ENCODE results near the gene ARHGAP22.

ARHGAP22 gene

DNA sequence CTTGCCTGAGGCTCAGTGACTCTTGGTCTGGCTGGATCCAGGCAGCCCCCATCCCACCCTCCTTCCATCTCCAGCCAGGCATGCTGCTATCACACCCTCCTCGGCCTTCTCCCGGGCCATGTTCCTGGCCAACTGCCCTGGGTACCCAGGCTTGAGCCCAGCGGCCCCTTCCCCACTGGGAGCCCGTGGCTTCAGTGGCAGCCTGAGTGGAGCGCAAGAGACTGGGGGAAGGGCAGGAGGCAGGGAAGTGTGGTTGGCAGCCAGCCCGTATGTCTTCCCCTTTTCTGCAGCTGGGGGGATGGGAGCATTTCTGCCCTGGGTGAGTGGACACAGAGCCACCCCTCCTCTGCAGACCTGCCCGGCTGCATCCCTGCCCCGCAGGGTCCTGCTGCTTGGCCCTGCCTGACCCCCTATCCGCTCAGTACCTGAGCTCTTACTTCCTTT lies 148.5 kb downstream of the ARHGAP22 start:
- H3K4me1 ChIP-seq (ENCODE audit: control insufficient read depth, insufficient read depth, low read length), result no peaks in the 10 kb centered on the region
- peaks cover 69% of the 10 kb centered on the region for H3K36me3 ChIP-seq (ENCODE audit: insufficient read depth, low read length)
- no peak overlapping the region for H3K9ac ChIP-seq (ENCODE audit: low read depth, low read length)
- H3K27me3 ChIP-seq (ENCODE audit: control insufficient read depth, insufficient read depth, low read length), result no peaks in the 10 kb centered on the region
- no peaks in the 10 kb centered on the region for H3K9me3 ChIP-seq (replicated peaks; ENCODE audit: low read length)
- H3K4me2 ChIP-seq (ENCODE audit: low read length), result no peak overlapping the region
- H3K4me3 ChIP-seq (ENCODE audit: low read length), result no peak overlapping the region

DNA sequence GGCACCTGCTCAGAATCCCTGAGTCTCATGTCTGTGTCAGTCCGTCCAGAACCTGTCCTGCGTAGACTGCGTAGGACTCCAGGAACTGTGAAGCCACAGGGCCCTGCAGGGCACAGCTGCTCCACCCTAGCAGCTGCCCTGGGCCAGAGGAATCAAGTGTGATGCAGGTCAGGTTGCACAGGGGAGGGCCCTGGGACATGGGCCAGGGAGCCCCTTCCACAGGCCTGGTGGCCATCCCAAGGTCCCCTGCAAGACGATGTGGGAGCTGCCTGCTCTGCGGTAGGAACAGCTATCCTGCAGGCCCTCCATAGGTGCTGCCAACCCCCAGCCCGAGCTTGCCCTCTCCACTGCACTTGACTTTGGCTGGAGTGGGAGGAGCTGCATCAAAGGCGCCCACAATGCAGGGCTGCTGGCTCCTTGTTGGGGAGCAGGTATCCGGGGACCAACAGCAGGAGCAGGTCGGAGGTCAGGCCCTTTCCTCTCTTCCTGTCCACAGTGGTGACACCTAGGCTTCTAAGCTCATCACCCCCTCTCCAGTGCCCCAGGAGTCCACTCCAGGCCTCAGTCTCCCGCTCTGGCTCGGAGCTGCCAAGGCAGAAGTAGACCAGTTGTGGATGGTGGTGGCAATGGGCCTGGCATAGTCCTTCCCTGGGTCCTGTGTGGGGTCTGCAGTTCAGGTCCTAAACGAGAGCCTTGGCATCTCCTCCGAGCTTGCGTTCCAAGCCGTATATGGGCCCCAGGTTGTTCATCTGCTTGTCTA lies 149.3 kb downstream of the ARHGAP22 start:
- Histone ChIP-seq H3K9me3 (replicated peaks; ENCODE audit: low read length) (no peaks in the 10 kb centered on the region), H3K4me2 (ENCODE audit: low read length) (no peak overlapping the region), H3K4me3 (ENCODE audit: low read length) (no peak overlapping the region), H3K36me3 (ENCODE audit: insufficient read depth, low read length) (peaks cover 74% of the 10 kb centered on the region), H3K9ac (ENCODE audit: low read depth, low read length) (no peak overlapping the region), H3K4me1 (ENCODE audit: control insufficient read depth, insufficient read depth, low read length) (peaks cover under 1% of the 10 kb centered on the region), H3K27me3 (ENCODE audit: control insufficient read depth, insufficient read depth, low read length) (no peaks in the 10 kb centered on the region)

DNA sequence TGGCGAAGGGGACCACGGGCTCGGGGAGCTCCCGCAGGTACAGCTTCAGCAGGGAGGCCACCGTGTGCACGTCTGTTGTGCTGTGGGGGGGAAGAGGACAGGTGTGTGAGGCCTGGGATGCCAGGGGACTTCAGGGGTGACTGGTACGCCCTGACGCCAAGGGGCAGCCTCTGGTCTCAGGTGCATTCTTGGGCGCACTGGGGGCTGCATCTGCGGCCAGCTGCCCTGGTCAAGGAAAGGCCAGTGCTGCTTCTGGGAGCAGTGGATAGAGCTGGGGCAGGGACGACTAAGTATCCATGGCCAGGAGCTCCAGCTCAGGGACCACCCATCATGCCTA lies 149.8 kb downstream of the ARHGAP22 start:
- Histone ChIP-seq H3K27me3 (ENCODE audit: control insufficient read depth, insufficient read depth, low read length) (no peaks in the 10 kb centered on the region), H3K9ac (ENCODE audit: low read depth, low read length) (no peak overlapping the region), H3K36me3 (ENCODE audit: insufficient read depth, low read length) (peaks cover 76% of the 10 kb centered on the region), H3K4me2 (ENCODE audit: low read length) (no peak overlapping the region), H3K4me3 (ENCODE audit: low read length) (no peak overlapping the region), H3K9me3 (replicated peaks; ENCODE audit: low read length) (no peaks in the 10 kb centered on the region), H3K4me1 (ENCODE audit: control insufficient read depth, insufficient read depth, low read length) (peaks cover 6% of the 10 kb centered on the region)

DNA sequence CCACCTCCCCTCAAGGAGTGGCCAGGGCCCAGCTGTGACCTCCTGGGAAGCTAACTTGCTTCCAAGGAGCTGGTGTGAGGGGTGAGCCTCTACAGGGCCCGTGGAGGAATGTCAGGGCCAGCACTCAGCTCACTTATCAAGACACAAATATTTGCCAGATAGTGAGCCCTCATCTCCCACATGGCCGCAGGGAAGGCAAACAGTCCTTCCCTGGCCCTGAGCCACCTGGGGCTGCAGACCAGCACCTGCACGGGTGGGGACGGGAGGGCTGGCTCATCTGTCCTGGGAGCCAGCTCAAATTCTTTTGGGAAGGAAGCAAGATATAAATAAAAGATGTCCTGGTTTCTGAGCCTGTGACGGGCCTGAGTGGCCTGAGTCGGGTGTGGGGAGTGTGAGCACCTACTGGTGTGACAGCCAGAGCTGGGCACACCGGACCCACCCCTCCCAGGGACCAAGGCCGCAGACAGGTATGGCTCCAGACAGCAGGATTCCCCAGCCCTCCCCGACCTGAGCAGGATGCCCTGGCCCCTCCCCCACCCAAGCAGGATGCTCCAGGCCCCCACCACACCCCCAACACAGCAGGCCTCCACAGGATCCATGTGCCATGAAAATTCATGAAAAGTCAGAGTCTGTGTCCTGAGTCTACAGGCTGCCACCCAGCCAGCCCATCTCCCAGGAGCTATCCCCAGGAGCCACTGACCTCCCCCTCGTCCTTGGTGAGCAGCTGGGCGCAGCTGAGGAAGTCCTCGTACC lies 150.4 kb downstream of the ARHGAP22 start:
- no peaks in the 10 kb centered on the region for H3K27me3 ChIP-seq (ENCODE audit: control insufficient read depth, insufficient read depth, low read length)
- H3K4me2 ChIP-seq (ENCODE audit: low read length), result no peak overlapping the region
- no peaks in the 10 kb centered on the region for H3K9me3 ChIP-seq (replicated peaks; ENCODE audit: low read length)
- no peak overlapping the region for H3K9ac ChIP-seq (ENCODE audit: low read depth, low read length)
- H3K36me3 ChIP-seq (ENCODE audit: insufficient read depth, low read length), result peaks cover 76% of the 10 kb centered on the region
- no peak overlapping the region for H3K4me3 ChIP-seq (ENCODE audit: low read length)
- H3K4me1 ChIP-seq (ENCODE audit: control insufficient read depth, insufficient read depth, low read length), result peaks cover 11% of the 10 kb centered on the region

DNA sequence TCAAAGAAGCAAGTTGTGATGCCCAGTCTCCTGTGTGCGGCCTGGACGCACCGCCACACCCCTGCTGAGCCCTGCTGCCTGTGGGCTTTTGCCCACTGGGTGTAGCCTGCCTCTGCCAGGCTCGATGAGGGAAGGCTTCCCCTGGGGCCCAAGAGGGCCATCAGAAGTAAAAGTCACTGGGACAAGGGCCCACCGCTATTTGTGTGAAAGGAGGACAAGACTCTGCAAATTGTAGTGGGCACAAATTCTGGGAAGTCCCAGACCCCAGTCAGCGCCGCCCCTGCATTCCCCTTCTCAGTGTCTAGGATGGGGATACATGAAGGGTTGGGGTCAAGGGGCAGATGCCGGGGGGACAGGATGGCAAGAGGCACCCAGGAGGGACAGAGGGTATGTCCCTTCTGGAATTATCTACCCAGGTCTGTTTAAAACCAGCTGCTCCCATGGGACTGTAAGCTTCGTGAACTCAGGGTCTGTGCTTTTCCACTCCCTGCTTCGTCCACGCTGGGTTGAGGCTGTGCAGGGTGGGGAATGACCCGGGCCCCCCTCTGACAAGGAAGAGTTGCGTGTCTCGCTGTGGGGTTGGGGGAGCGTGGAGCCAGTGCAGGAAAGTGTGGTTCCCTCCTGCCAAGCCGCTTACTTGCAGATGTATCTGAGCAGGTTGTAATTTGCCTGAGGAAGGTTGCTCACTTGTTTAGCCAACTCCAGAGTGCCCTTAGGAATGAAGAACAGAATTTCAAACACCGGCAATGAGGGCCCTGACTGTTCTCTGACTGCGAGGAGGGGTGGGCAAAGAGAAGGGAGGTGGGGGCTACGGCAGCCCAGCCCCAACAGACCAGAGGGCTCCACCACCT lies 151.2 kb downstream of the ARHGAP22 start:
- Histone ChIP-seq H3K9ac (ENCODE audit: low read depth, low read length) (no peak overlapping the region), H3K4me3 (ENCODE audit: low read length) (no peak overlapping the region), H3K36me3 (ENCODE audit: insufficient read depth, low read length) (peaks cover 75% of the 10 kb centered on the region)

DNA sequence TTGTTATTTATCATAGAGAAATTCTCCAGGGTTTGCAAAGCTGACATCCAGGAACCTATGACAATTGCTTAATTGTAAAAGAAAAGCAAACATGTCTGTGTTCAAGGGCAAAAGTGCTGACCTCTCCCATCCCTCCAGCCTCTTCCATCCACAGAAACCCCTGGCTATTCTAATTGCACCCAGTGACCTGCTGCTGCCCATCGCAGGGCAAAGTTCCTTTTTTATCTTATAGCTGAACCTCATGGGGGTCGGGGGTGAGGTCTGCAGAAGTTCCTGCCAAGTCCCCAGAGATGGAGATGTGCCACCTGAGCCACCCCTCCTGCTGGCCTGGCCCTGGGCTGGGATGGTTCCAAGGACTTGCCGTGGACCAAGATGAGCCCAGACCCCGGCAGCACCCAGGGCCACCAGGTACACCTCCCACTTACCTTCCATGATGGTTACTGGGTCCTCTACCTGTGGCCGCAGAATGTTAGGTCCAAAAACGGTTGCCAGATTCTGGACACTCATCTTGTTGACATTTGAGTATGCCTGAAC lies 151.9 kb downstream of the ARHGAP22 start:
- Histone ChIP-seq H3K9me3 (replicated peaks; ENCODE audit: low read length) (no peaks in the 10 kb centered on the region), H3K9ac (ENCODE audit: low read depth, low read length) (no peak overlapping the region), H3K4me3 (ENCODE audit: low read length) (no peak overlapping the region), H3K4me2 (ENCODE audit: low read length) (no peak overlapping the region), H3K27me3 (ENCODE audit: control insufficient read depth, insufficient read depth, low read length) (no peaks in the 10 kb centered on the region), H3K4me1 (ENCODE audit: control insufficient read depth, insufficient read depth, low read length) (peaks cover 23% of the 10 kb centered on the region), H3K36me3 (ENCODE audit: insufficient read depth, low read length) (peaks cover 75% of the 10 kb centered on the region)

More for the DNA sequence above, 151.2 kb downstream of the ARHGAP22 start:
- H3K4me2 ChIP-seq (ENCODE audit: low read length), result no peak overlapping the region
- H3K27me3 ChIP-seq (ENCODE audit: control insufficient read depth, insufficient read depth, low read length), result no peaks in the 10 kb centered on the region
- no peaks in the 10 kb centered on the region for H3K9me3 ChIP-seq (replicated peaks; ENCODE audit: low read length)
- H3K4me1 ChIP-seq (ENCODE audit: control insufficient read depth, insufficient read depth, low read length), result peaks cover 19% of the 10 kb centered on the region

DNA sequence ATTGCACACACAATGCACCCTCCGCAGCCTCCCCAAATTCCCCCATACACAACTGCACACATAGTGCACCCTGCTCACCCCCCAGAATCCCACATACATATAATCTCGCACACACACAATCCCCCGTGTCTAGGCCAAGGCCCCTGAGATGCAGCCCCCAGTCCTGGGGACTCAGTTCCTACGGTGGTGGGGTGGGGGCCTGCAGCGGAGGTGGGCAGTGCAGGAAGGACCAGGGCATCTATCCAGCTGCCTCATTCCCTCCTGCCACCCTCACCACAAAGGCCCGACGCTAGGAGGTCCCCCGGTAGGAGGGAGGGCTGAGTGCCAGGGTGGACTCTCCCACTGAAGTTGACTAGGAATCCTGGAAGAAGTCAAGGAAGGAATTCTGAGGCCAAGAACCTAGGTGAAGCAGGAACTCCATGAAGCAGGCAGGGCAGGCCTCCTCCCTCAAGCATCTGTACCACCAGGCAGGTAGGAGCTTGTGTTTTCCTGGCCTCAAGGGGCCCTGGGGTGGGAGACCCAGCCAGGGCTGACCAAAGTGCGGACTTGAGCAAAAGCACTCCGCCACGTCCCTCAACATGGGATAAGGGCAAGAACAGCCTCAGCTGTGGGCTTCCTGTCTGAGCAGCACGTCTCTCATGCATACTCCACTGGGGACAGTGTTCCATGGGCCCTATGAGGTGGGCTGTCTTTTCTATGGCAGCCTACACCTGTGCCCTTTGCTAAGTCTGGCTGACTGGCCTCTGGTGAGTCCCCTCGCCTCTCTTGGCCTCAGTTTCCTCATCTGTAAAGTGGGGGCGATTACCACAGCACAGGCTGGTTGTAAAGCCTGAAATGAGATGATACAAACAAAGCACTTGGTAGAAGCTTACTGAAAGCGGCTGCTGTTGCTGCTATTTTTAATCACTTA lies 152.6 kb downstream of the ARHGAP22 start:
- Histone ChIP-seq H3K27me3 (ENCODE audit: control insufficient read depth, insufficient read depth, low read length) (no peaks in the 10 kb centered on the region), H3K36me3 (ENCODE audit: insufficient read depth, low read length) (peaks cover 81% of the 10 kb centered on the region)

DNA sequence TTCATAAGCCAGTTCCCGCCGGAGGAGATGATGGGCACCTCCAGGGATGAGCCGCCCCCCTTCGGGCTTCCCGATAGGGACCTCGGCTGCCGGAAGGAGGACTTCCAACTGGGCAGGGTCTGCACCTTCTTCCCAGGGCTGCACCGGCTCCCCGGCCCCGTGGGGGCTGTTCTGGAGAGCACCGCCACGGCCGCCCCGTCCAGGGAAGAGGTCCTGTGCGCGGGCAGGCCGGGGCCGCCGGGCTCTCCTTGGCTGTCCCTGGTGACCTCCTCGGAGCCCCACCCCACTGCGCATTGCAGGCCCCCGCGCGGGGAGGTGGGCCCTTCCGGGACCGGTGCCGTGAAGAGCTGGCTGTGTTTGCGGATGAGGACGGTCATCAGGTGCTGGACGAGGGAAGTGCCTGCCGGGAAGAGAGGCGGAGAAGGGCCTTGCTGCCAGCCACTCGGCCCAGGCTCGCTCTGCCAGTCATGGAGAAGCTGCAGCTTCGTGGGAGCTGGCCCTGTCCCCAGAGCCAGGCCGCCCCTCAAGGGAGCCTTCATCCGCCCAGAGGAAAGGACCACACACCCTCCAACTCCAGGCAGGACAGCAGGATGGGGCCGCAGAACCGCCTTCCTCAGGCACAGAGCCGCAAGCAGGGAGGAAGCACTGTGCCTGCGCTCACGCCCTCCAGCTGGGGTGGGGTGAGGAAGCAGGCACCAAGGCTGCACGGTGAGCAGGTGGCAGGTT lies 154.0 kb downstream of the ARHGAP22 start:
- H3K4me1 ChIP-seq (ENCODE audit: control insufficient read depth, insufficient read depth, low read length), result peaks cover 23% of the 10 kb centered on the region
- H3K9me3 ChIP-seq (replicated peaks; ENCODE audit: low read length), result no peaks in the 10 kb centered on the region
- H3K4me2 ChIP-seq (ENCODE audit: low read length), result no peak overlapping the region
- no peak overlapping the region for H3K4me3 ChIP-seq (ENCODE audit: low read length)
- no peaks in the 10 kb centered on the region for H3K27me3 ChIP-seq (ENCODE audit: control insufficient read depth, insufficient read depth, low read length)
- no peak overlapping the region for H3K9ac ChIP-seq (ENCODE audit: low read depth, low read length)
- peaks cover 91% of the 10 kb centered on the region for H3K36me3 ChIP-seq (ENCODE audit: insufficient read depth, low read length)

More for the DNA sequence above, 152.6 kb downstream of the ARHGAP22 start:
- Histone ChIP-seq H3K9ac (ENCODE audit: low read depth, low read length) (no peak overlapping the region), H3K4me2 (ENCODE audit: low read length) (no peak overlapping the region), H3K9me3 (replicated peaks; ENCODE audit: low read length) (no peaks in the 10 kb centered on the region), H3K4me3 (ENCODE audit: low read length) (no peak overlapping the region), H3K4me1 (ENCODE audit: control insufficient read depth, insufficient read depth, low read length) (peaks cover 23% of the 10 kb centered on the region)

DNA sequence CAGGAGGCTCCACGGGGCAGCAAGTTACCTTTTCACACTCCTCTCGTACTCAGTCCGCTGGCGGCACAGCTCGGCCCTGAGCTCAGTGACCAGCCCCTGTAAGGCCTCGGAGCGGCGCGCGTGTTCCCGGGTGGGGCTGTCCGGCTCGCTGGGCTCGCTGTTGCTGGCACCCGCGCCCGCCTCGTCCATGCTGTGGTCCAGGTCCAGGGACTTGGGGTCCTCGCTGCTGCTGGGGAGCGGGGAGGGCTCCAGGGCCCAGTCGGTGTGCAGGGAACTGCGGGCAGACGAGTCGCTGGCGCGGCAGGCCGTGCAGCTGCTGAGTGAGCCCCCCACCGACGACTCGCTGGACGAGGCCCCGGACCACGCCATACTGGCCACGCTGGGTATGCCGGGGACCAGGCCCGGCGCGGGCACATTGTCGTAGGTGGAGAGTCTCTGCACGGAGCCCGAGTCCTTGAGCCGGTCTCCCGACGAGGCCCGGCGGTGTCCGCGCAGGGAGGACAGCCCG lies 154.6 kb downstream of the ARHGAP22 start:
- Histone ChIP-seq H3K27me3 (ENCODE audit: control insufficient read depth, insufficient read depth, low read length) (no peaks in the 10 kb centered on the region), H3K4me2 (ENCODE audit: low read length) (no peak overlapping the region), H3K4me3 (ENCODE audit: low read length) (no peak overlapping the region), H3K4me1 (ENCODE audit: control insufficient read depth, insufficient read depth, low read length) (peaks cover 23% of the 10 kb centered on the region), H3K9ac (ENCODE audit: low read depth, low read length) (no peak overlapping the region), H3K36me3 (ENCODE audit: insufficient read depth, low read length) (peaks cover 91% of the 10 kb centered on the region), H3K9me3 (replicated peaks; ENCODE audit: low read length) (no peaks in the 10 kb centered on the region)
